Measurements from ENCODE around the gene LSM12. TPM values are rescaled to one million over a fixed set of nuclear protein-coding genes. Genes with fewer than 3 reads are reported as not detected.
"Not testable (repeated sequence)": the region's sequence is repeated elsewhere in the genome, so short reads cannot be mapped to it uniquely, and the experiment has no call there.

The LSM12 gene
- total RNA-seq, 2 donors from 2014 or later: 71.4 to 73.5 TPM

GRCh38 chr17:44067545-44067940, 1.1 kb upstream of the LSM12 start:
- no peak for DNase-seq (ENCODE audit: low spot score in 2 of 2)
- ATAC-seq: no peak
- H3K27ac Mint-ChIP-seq: peak overlapping the region in 1 of 2 donors; percentile 89
- peaks cover 8 to 22% of the 10 kb centered on the region in 2 donors for H3K36me3 Mint-ChIP-seq
- H3K9me3 Mint-ChIP-seq: no peaks in the 10 kb centered on the region

- Mint-ChIP-seq H3K36me3 (peaks cover 9 to 31% of the 10 kb centered on the region in 2 donors), H3K9me3 (no peaks in the 10 kb centered on the region), H3K27ac (peak overlapping the region; percentile 89 to 99)
- no peak for ATAC-seq
- peak in 1 of 2 donors; percentile 21 for DNase-seq (ENCODE audit: low spot score in 2 of 2)
Measured at GRCh38 chr17:44065668-44066203, 735 bp downstream of the LSM12 start.

GRCh38 chr17:44063704-44064639, 2.5 kb downstream of the LSM12 start:
- DNase-seq (ENCODE audit: low spot score in 2 of 2) (no peak), ATAC-seq (no peak)
- Mint-ChIP-seq H3K9me3 (no peaks in the 10 kb centered on the region), H3K36me3 (peaks cover 13 to 47% of the 10 kb centered on the region in 2 donors), H3K27ac (peak overlapping the region in 1 of 2 donors; percentile 77)

DNA sequence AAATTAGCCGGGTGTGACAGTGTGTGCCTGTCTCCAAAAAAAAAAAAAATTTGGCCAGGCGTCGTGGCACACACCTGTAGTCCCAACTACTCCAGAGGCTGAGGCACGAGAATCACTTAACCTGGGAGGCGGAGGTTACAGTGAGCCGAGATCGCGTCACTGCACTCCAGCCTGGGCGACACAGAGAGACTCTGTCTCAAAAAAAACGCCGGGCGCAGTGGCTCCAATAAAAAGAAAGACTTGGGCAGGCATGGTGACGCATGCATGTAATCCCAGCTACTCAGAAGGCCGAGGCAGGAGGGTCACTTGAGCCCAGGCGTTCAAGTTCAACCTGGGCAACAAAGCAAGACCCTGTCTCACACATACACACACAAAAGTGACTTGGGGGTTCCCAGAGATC, 3.6 kb downstream of the LSM12 start:
- Mint-ChIP-seq H3K9me3 (no peaks in the 10 kb centered on the region), H3K36me3 (peaks cover 18 to 56% of the 10 kb centered on the region in 2 donors), H3K27ac (no peak overlapping the region)
- ATAC-seq (no peak), DNase-seq (ENCODE audit: low spot score in 2 of 2) (no peak)

DNA sequence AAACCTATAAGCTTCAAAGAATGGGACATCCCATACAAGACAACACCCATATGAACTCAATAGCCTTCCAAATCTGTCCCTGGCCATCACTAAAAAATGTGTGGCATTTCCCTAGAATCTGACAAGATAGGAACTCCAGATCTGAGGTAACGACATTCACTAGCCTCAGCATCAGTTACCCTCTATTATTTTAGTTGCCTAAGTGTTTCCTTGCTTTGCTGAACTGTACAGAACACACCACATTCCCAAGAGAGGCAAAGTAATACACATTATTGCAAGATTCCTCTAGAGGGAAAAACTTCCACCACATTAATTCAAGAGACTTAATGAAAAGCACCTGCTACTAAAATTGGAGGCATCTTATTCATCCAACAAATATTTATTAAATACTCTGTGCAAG, 5.0 kb downstream of the LSM12 start:
- Mint-ChIP-seq H3K27ac (no peak overlapping the region), H3K9me3 (no peaks in the 10 kb centered on the region), H3K36me3 (peaks cover 18 to 56% of the 10 kb centered on the region in 2 donors)
- DNase-seq (ENCODE audit: low spot score in 2 of 2) (no peak), ATAC-seq (no peak)

GRCh38 chr17:44059101-44059892, 7.2 kb downstream of the LSM12 start:
- ATAC-seq (no peak), DNase-seq (ENCODE audit: low spot score in 2 of 2) (no peak)
- Mint-ChIP-seq H3K27ac (peak overlapping the region in 1 of 2 donors; percentile 74), H3K9me3 (no peaks in the 10 kb centered on the region), H3K36me3 (peaks cover 10 to 47% of the 10 kb centered on the region in 2 donors)

DNA sequence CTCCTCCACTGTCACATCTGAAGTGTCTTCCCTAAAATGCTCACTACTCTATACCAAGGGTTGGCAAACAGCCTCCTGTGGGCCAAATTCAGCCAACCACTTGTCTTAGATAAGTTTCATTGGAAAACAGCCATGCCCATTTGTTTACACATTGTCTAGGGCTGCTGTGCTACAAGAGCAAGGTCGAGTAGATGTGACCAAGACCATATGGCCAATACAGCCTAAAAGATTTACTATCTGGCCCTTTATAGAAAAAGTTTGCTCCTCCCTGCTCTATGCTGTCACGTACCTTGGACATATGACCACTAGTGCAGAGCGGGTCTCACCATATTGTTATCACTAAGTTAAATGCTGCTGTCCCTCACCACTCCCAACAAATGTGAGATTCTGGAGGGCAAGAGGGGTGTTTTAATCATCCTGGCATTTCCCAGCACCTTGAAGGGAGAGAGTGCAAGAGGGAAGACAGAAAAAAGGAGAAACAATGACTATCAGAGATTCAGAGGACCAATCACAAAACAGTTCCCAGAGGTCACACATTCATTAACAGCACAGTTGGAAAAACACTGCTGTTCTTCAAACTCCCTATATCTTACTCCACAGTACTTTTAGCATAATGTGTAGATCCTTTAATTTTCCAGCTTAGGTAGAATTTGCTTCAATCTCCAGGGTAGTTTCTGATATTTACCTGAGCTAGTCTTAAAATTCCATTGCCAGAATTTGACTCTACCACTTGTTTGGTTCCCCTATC, 13.2 kb downstream of the LSM12 start:
- DNase-seq (ENCODE audit: low spot score in 2 of 2) (no peak), ATAC-seq (no peak)
- Mint-ChIP-seq H3K36me3 (peaks cover 5 to 9% of the 10 kb centered on the region in 2 donors), H3K27ac (peak overlapping the region in 1 of 2 donors; percentile 16), H3K9me3 (no peaks in the 10 kb centered on the region)

DNA sequence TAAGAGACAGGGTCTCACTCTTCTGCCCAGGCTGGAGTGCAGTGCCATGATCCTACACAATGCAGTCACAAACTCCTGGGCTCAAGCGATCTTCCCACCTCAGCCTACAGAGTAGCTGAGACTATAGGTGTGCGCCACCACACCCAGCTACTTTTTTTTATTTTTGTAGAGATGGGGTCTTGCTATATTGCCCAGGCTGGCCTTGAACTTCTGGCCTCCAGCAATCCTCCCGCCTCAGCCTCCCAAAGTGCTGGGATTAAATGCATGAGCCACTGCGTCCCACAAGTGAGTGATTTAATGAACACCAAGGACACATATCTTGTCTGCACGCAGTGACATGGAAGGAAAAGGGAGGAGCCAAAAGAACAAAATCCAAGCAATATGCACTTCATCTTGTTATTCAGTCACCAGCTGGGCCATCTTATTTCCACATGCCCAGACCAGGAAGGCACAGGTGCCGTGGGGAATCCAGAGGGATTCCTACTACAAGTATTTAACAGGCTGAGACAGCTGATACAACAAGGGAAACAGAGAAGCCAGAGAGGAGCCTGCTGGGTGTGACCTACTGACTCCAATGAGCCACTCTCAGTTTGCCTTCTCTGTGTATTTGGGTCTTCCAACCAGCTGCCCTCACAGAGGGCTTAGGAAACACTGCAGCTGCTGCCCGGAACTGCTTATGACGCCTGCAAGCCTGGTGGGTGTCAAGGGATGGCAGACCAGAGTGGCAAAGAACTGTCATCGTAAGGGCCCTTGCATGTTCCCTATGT, 17.0 kb downstream of the LSM12 start:
- H3K27ac Mint-ChIP-seq: peak overlapping the region in 1 of 2 donors; percentile 22
- no peak for DNase-seq (ENCODE audit: low spot score in 2 of 2)
- no peak for ATAC-seq
- H3K36me3 Mint-ChIP-seq: peaks cover 5 to 12% of the 10 kb centered on the region in 2 donors
- no peaks in the 10 kb centered on the region for H3K9me3 Mint-ChIP-seq

GRCh38 chr17:44046893-44047292, 19.6 kb downstream of the LSM12 start:
- H3K9me3 Mint-ChIP-seq; H3K27ac Mint-ChIP-seq; H3K36me3 Mint-ChIP-seq; ATAC-seq; DNase-seq (ENCODE audit: low spot score in 2 of 2): not testable (repeated sequence)

DNA sequence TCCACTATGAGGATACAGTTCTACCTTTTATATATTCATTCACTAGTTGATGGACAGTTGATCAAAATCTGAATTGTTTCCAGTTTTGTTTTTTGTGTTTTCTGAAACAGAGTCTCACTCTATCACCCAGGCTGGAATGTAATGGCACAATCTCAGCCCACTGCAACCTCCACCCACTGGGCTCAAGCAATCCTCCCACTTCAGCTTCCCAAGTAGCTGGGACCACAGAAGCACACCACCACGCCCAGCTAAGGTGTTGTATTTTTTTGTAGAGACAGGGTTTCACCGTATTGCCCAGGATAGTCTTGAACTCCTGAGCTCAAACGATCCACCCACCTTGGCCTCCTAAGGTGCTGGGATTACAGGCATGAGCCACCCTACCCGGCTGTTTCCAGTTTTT, 21.0 kb downstream of the LSM12 start:
- H3K9me3 Mint-ChIP-seq: no peaks in the 10 kb centered on the region
- peaks cover 4 to 5% of the 10 kb centered on the region in 2 donors for H3K36me3 Mint-ChIP-seq
- peak overlapping the region in 1 of 2 donors; percentile 9 for H3K27ac Mint-ChIP-seq
- no peak for ATAC-seq
- DNase-seq (ENCODE audit: low spot score in 2 of 2): no peak

- no peak for DNase-seq (ENCODE audit: low spot score in 2 of 2)
- Mint-ChIP-seq H3K36me3 (peaks cover 4 to 5% of the 10 kb centered on the region in 2 donors), H3K9me3 (no peaks in the 10 kb centered on the region), H3K27ac (no peak overlapping the region)
- no peak for ATAC-seq
Measured at GRCh38 chr17:44044071-44044470, 22.4 kb downstream of the LSM12 start.

DNA sequence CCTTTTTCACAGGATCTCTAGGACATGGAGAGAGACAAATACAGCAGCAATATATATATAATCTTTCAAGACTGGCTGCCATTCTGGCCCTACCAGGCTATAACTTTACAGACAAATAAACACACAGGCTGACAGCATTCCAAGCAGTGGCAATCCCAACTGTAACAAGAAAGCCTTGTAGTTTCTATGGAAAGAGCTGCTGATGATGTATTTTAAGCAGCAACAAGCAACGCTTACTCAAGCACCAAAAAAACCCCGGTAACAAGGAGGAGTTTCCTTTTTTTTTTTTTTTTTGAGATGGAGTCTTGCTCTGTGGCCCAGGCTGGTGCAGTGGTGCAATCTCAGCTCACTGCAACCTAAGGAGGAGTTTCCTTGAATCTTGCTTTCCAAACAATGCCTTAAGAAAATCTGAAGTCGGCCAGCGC, 23.2 kb downstream of the LSM12 start:
- Mint-ChIP-seq H3K36me3 (peaks cover 4 to 5% of the 10 kb centered on the region in 2 donors), H3K27ac (no peak overlapping the region), H3K9me3 (no peaks in the 10 kb centered on the region)
- DNase-seq (ENCODE audit: low spot score in 2 of 2) (no peak), ATAC-seq (no peak)

- Mint-ChIP-seq H3K27ac (peak overlapping the region in 1 of 2 donors; percentile 39), H3K9me3 (no peaks in the 10 kb centered on the region), H3K36me3 (peaks cover 6 to 10% of the 10 kb centered on the region in 2 donors)
- ATAC-seq (no peak), DNase-seq (ENCODE audit: low spot score in 2 of 2) (no peak)
Measured at GRCh38 chr17:44039829-44040635, 26.4 kb downstream of the LSM12 start.

DNA sequence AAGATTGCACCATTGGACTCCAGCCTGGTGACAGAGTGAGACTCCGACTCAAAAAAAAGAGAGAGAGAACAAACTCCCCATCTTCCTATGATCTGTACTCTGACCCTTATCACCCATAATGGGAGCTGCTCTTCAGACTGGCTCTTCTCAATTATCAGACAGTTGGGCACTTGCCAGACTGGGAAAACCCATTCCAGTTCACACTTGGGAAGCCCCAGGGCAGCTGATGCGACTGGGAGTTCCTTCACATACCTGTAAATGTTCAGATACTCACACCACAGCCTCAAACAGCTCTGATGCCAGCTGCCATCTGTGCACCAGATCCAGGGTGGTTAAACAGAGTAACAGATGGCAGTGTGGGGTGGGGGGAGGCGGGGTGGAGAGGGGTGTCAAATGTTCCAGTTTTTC, 27.9 kb downstream of the LSM12 start:
- H3K36me3 Mint-ChIP-seq: peaks cover 15 to 18% of the 10 kb centered on the region in 2 donors
- DNase-seq (ENCODE audit: low spot score in 2 of 2): no peak
- no peak overlapping the region for H3K27ac Mint-ChIP-seq

GRCh38 chr17:44037471-44037870, 29.0 kb downstream of the LSM12 start:
- ATAC-seq (no peak), DNase-seq (ENCODE audit: low spot score in 2 of 2) (no peak)
- Mint-ChIP-seq H3K9me3 (no peaks in the 10 kb centered on the region), H3K27ac (no peak overlapping the region), H3K36me3 (peaks cover 16 to 19% of the 10 kb centered on the region in 2 donors)

More for the DNA sequence above, 27.9 kb downstream of the LSM12 start:
- no peak for ATAC-seq
- no peaks in the 10 kb centered on the region for H3K9me3 Mint-ChIP-seq
